Fibroblast of lung (primary cell): Measurements from ENCODE around the gene ACAP3. TPM values are rescaled to one million over a fixed set of nuclear protein-coding genes. Genes with fewer than 3 reads are reported as not detected.
A peak's percentile ranks its signal among the peaks of the same experiment; 100 is the strongest.

ENCODE experiments used
- DNase-seq, 2 donors: peaks; one replicate each; pipeline versions ENCODE4 v3.0.0 to v3.0.0-alpha.2; 2010; ENCODE audit warnings: low read depth in 2 of 2
- H2AFZ ChIP-seq: 2 replicates; pipeline ENCODE4 v1.5.1; 2012; ENCODE audit warnings: low read length, control low read depth, inconsistent platforms
- H3K27ac ChIP-seq: 2 replicates; pipeline ENCODE4 v1.5.1; 2011; ENCODE audit warnings: low read length, control low read depth; ENCODE audit not compliant: insufficient read depth
- H3K27me3 ChIP-seq: 2 replicates; pipeline ENCODE4 v1.5.1; 2011; ENCODE audit warnings: mild to moderate bottlenecking, low read length; ENCODE audit not compliant: control insufficient read depth, insufficient read depth
- H3K36me3 ChIP-seq: 2 replicates; pipeline ENCODE4 v1.5.1; 2011; ENCODE audit warnings: low read length; ENCODE audit not compliant: control insufficient read depth, insufficient read depth
- H3K4me1 ChIP-seq: 2 replicates; pipeline ENCODE4 v1.5.1; 2011; ENCODE audit warnings: low read length; ENCODE audit not compliant: control insufficient read depth, insufficient read depth; ENCODE audit errors: extremely low read depth
- H3K4me2 ChIP-seq: 2 replicates; pipeline ENCODE4 v1.5.1; 2011; ENCODE audit warnings: low read length, control low read depth; ENCODE audit not compliant: insufficient read depth; ENCODE audit errors: extremely low read depth
- H3K4me3 ChIP-seq, 4 experiments: fragments of 200-600 bp in 1 of 4; sonication (generic) in 1 of 4; replicated peaks in 1 of 4; 2 replicates each; pipeline ENCODE4 v1.5.1; 2011 to 2016; ENCODE audit warnings: low read length in 4 of 4, low read depth in 3 of 4, mild to moderate bottlenecking in 3 of 4, control low read depth in 2 of 4, inconsistent platforms in 1 of 4, mixed read lengths in 1 of 4; ENCODE audit not compliant: insufficient read depth in 1 of 4; ENCODE audit errors: control extremely low read depth in 1 of 4
- H3K79me2 ChIP-seq: 2 replicates; pipeline ENCODE4 v1.5.1; 2012; ENCODE audit warnings: mild to moderate bottlenecking, low read length, inconsistent platforms; ENCODE audit not compliant: control insufficient read depth, insufficient read depth
- H3K9ac ChIP-seq: 2 replicates; pipeline ENCODE4 v1.5.1; 2011; ENCODE audit warnings: mild to moderate bottlenecking, low read length, control low read depth; ENCODE audit not compliant: insufficient read depth
- H3K9me3 ChIP-seq: 2 replicates; pipeline ENCODE4 v1.5.1; 2012; ENCODE audit warnings: low read depth, low read length; ENCODE audit not compliant: control insufficient read depth, insufficient read depth
- H4K20me1 ChIP-seq: 2 replicates; pipeline ENCODE4 v1.5.1; 2011; ENCODE audit warnings: low read length; ENCODE audit not compliant: control insufficient read depth, insufficient read depth; ENCODE audit errors: extremely low read depth
- EZH2 ChIP-seq: IDR thresholded peaks from 2 replicates; pipeline ENCODE4 v1.5.1; 2012; ENCODE audit warnings: low read length, control low read depth, mild to moderate bottlenecking; ENCODE audit errors: missing control alignments
- polyA plus RNA-seq, 2 donors: library from polyadenylated mRNA; depleted of rRNA in 1 of 2; stranded (reverse) in 1 of 2; unstranded in 1 of 2; fragments of >200 nt; gene quantifications; 2 replicates each; pipeline ENCODE4 v1.2.1, GENCODE V29; 2011 to 2012; ENCODE audit warnings: missing spikeins in 1 of 2
- total RNA-seq: library from RNA; depleted of rRNA; stranded (reverse); fragments of >200 nt; gene quantifications from 2 replicates; pipeline ENCODE4 v1.2.1, GENCODE V29; 2014
- TF ChIP-seq, protein P1 (sequence below), 2 donors: IDR thresholded peaks in 1 of 2; conservative IDR thresholded peaks in 1 of 2; 1 replicate in 1 of 2; 2 replicates in 1 of 2; pipeline ENCODE4 v1.5.1; 2011 to 2012; ENCODE audit warnings: low read length in 2 of 2, control low read depth in 1 of 2, inconsistent platforms in 1 of 2, low read depth in 1 of 2, mild to moderate bottlenecking in 1 of 2

The ACAP3 gene
- total and polyA plus RNA-seq, 2 donors (not counting 1 experiment from before 2014, with no cell fraction given): 15.3 to 50.9 TPM

GRCh38 chr1:1270813-1271212 lies 36.9 kb downstream of the ACAP3 start:
- Histone ChIP-seq H3K36me3 (peaks cover 19% of the 10 kb centered on the region), H2AFZ (no peak overlapping the region), H3K4me3 (peak overlapping the region; percentile 6 to 46 (median 16)), H3K9ac (peak overlapping the region; percentile 13), H4K20me1 (no peaks in the 10 kb centered on the region), H3K27ac (peak overlapping the region; percentile 91), H3K9me3 (no peaks in the 10 kb centered on the region), H3K4me1 (peaks cover 24% of the 10 kb centered on the region), H3K27me3 (no peaks in the 10 kb centered on the region), H3K79me2 (peaks cover 68% of the 10 kb centered on the region), H3K4me2 (peak overlapping the region; percentile 86)
- no peak for TF ChIP-seq EZH2
- TF ChIP-seq, protein P1, sequence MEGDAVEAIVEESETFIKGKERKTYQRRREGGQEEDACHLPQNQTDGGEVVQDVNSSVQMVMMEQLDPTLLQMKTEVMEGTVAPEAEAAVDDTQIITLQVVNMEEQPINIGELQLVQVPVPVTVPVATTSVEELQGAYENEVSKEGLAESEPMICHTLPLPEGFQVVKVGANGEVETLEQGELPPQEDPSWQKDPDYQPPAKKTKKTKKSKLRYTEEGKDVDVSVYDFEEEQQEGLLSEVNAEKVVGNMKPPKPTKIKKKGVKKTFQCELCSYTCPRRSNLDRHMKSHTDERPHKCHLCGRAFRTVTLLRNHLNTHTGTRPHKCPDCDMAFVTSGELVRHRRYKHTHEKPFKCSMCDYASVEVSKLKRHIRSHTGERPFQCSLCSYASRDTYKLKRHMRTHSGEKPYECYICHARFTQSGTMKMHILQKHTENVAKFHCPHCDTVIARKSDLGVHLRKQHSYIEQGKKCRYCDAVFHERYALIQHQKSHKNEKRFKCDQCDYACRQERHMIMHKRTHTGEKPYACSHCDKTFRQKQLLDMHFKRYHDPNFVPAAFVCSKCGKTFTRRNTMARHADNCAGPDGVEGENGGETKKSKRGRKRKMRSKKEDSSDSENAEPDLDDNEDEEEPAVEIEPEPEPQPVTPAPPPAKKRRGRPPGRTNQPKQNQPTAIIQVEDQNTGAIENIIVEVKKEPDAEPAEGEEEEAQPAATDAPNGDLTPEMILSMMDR (conservative IDR thresholded peaks at IDR 0.05 in 1 of 2, IDR thresholded peaks at IDR 0.05 in 1 of 2; ENCODE audit: low read depth in 1 of 2, low read length in 2 of 2): no peak
- DNase-seq: peak; percentile 59 to 60

DNA sequence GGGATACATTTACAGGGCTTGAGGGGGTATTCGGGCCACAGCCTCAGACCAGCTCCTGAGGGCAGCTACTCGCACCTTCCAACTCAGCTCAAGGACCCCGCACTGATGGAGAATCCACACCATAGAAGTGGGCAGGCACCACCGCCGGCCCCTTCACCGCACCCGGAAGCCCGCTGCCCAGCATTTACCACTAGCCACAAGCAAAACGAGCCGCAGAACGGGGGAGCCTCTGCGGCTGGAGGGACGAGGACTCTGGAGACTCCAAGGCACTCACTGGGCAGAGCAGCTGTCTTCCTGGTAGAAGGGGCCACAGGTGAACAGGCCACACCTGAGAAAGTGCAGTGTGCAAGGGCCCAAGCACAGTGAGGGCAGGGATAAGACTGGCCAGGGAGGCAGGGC lies 39.4 kb downstream of the ACAP3 start:
- H3K9ac ChIP-seq: no peak overlapping the region
- peaks cover 19% of the 10 kb centered on the region for H3K36me3 ChIP-seq
- H3K27me3 ChIP-seq: no peaks in the 10 kb centered on the region
- H2AFZ ChIP-seq: no peak overlapping the region
- no peaks in the 10 kb centered on the region for H4K20me1 ChIP-seq
- no peak for DNase-seq
- H3K79me2 ChIP-seq: peaks cover 76% of the 10 kb centered on the region
- H3K9me3 ChIP-seq: no peaks in the 10 kb centered on the region
- no peak for TF ChIP-seq EZH2
- TF ChIP-seq, protein P1 (conservative IDR thresholded peaks at IDR 0.05 in 1 of 2, IDR thresholded peaks at IDR 0.05 in 1 of 2; ENCODE audit: low read depth in 1 of 2, low read length in 2 of 2): no peak
- H3K4me1 ChIP-seq: peaks cover 32% of the 10 kb centered on the region
- no peak overlapping the region for H3K4me2 ChIP-seq
- peak overlapping the region; percentile 63 for H3K27ac ChIP-seq
- no peak overlapping the region for H3K4me3 ChIP-seq

- no peak overlapping the region for H3K9ac ChIP-seq
- H3K9me3 ChIP-seq: no peaks in the 10 kb centered on the region
- no peak overlapping the region for H2AFZ ChIP-seq
- H3K4me3 ChIP-seq: no peak overlapping the region
- no peak overlapping the region for H3K4me2 ChIP-seq
- no peak for DNase-seq
- peaks cover 32% of the 10 kb centered on the region for H3K4me1 ChIP-seq
- H3K27ac ChIP-seq: peak overlapping the region; percentile 63
- no peaks in the 10 kb centered on the region for H4K20me1 ChIP-seq
- peaks cover 23% of the 10 kb centered on the region for H3K36me3 ChIP-seq
- H3K27me3 ChIP-seq: no peaks in the 10 kb centered on the region
- peaks cover 75% of the 10 kb centered on the region for H3K79me2 ChIP-seq
- TF ChIP-seq, protein P1 (conservative IDR thresholded peaks at IDR 0.05 in 1 of 2, IDR thresholded peaks at IDR 0.05 in 1 of 2; ENCODE audit: low read depth in 1 of 2, low read length in 2 of 2): no peak
- no peak for TF ChIP-seq EZH2
These were observed 40.0 kb downstream of the ACAP3 start for GRCh38 chr1:1267488-1268283.
